Breast epithelium (tissue), 3 donors: ENCODE results near the gene MCM3AP.

Experiments used
- POLR2A ChIP-seq: fragments of 450-650 bp; IDR thresholded peaks from one replicate; pipeline ENCODE4 v1.6.1; 2016; ENCODE audit warnings: antibody characterized with exemption, mild to moderate bottlenecking, moderate library complexity
- POLR2AphosphoS5 ChIP-seq, 3 donors: sonication (generic); formaldehyde crosslinking; IDR thresholded peaks; one replicate each; pipeline ENCODE4 v1.6.1; 2017; ENCODE audit warnings: antibody characterized with exemption in 3 of 3
- TF ChIP-seq, protein P1 (sequence below), 3 donors: fragments of 450-650 bp; IDR thresholded peaks; one replicate each; pipeline ENCODE4 v1.5.1; 2016 to 2017; ENCODE audit warnings: antibody characterized with exemption in 3 of 3, mild to moderate bottlenecking in 3 of 3, moderate library complexity in 3 of 3

DNA sequence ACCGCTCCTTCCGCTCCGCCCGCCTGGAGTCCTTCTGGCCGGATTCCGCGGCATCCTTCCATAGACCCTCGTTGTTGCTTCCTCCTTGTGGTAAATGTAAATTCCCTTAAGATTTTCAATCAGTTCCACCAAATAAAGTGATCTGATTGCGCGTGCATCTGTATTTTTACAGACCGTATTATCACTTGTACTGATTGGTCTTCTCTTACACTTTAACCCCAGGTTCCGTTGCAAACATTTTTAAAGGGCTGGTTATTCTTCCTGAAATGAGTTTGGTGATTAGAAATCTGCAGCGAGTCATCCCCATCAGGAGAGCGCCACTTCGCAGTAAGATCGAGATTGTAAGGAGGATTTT, 1.2 kb upstream of the MCM3AP start:
- TF ChIP-seq, protein P1, sequence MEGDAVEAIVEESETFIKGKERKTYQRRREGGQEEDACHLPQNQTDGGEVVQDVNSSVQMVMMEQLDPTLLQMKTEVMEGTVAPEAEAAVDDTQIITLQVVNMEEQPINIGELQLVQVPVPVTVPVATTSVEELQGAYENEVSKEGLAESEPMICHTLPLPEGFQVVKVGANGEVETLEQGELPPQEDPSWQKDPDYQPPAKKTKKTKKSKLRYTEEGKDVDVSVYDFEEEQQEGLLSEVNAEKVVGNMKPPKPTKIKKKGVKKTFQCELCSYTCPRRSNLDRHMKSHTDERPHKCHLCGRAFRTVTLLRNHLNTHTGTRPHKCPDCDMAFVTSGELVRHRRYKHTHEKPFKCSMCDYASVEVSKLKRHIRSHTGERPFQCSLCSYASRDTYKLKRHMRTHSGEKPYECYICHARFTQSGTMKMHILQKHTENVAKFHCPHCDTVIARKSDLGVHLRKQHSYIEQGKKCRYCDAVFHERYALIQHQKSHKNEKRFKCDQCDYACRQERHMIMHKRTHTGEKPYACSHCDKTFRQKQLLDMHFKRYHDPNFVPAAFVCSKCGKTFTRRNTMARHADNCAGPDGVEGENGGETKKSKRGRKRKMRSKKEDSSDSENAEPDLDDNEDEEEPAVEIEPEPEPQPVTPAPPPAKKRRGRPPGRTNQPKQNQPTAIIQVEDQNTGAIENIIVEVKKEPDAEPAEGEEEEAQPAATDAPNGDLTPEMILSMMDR (IDR thresholded peaks at IDR 0.05), result no peak
- no peak for TF ChIP-seq POLR2A
- TF ChIP-seq POLR2AphosphoS5 (IDR thresholded peaks at IDR 0.05), result no peak
